GM12874 (cell line): ENCODE results near the gene GRK2.

Source experiments
- CTCF ChIP-seq: IDR thresholded peaks from 2 replicates; pipeline ENCODE4 v1.5.1; 2011; ENCODE audit warnings: low read depth, mild to moderate bottlenecking, control low read depth, low read length, moderate library complexity; ENCODE audit not compliant: insufficient read depth

GRK2 gene

GRCh38 chr11:67285541-67286498 is 19.5 kb downstream of the GRK2 start:
- TF ChIP-seq CTCF: no peak

- no peak for TF ChIP-seq CTCF
These were observed 20.5 kb downstream of the GRK2 start for GRCh38 chr11:67286621-67287333.

- no peak for TF ChIP-seq CTCF
These were observed 21.3 kb downstream of the GRK2 start for GRCh38 chr11:67287355-67288197.

- no peak for TF ChIP-seq CTCF
These were observed 21.9 kb downstream of the GRK2 start for GRCh38 chr11:67288198-67288451.

GRCh38 chr11:67288452-67289225 is 22.4 kb downstream of the GRK2 start:
- peak; percentile 61 for TF ChIP-seq CTCF

GRCh38 chr11:67289226-67289650 is 23.0 kb downstream of the GRK2 start, which contains the start of gene ANKRD13D:
Gene ANKRD13D (plus strand): TSS chr11:67289303. CDS start chr11:67289461, 158 bp downstream.
- TF ChIP-seq CTCF: no peak
